H9 (cell line): ENCODE data around the gene SYT7. TPM values are rescaled to one million over a fixed set of nuclear protein-coding genes. Genes with fewer than 3 reads are reported as not detected.

Source experiments
- DNase-seq: peaks from one replicate; pipeline ENCODE4 v3.0.0-alpha.2; 2017
- H2AFZ ChIP-seq: one replicate; pipeline ENCODE4 v1.6.1; 2013; ENCODE audit warnings: mild to moderate bottlenecking, low read length, control low read depth, moderate library complexity
- H2AK5ac ChIP-seq: 2 replicates; pipeline ENCODE4 v1.6.1; 2013; ENCODE audit warnings: low read length, control low read depth, mixed read lengths; ENCODE audit not compliant: insufficient read length
- H2BK120ac ChIP-seq: one replicate; pipeline ENCODE4 v1.6.1; 2013; ENCODE audit warnings: low read depth, mild to moderate bottlenecking, low read length, control low read depth, inconsistent platforms; ENCODE audit not compliant: poor library complexity, severe bottlenecking
- H2BK12ac ChIP-seq: 2 replicates; pipeline ENCODE4 v1.6.1; 2013; ENCODE audit warnings: low read length, control low read depth, mixed read lengths, low read depth; ENCODE audit not compliant: insufficient read length
- H2BK15ac ChIP-seq: 2 replicates; pipeline ENCODE4 v1.6.1; 2013; ENCODE audit warnings: low read depth, low read length, control low read depth
- H2BK20ac ChIP-seq: one replicate; pipeline ENCODE4 v1.6.1; 2013; ENCODE audit warnings: low read depth, mild to moderate bottlenecking, low read length, control low read depth, inconsistent platforms; ENCODE audit not compliant: poor library complexity, severe bottlenecking
- H2BK5ac ChIP-seq: 2 replicates; pipeline ENCODE4 v1.6.1; 2013; ENCODE audit warnings: low read length, control low read depth, mixed read lengths; ENCODE audit not compliant: insufficient read length
- H3K14ac ChIP-seq: 2 replicates; pipeline ENCODE4 v1.6.1; 2013; ENCODE audit warnings: low read length, control low read depth; ENCODE audit not compliant: insufficient read depth
- H3K18ac ChIP-seq: 2 replicates; pipeline ENCODE4 v1.6.1; 2013; ENCODE audit warnings: low read depth, mild to moderate bottlenecking, mixed read lengths, low read length, control low read depth; ENCODE audit not compliant: insufficient read length
- H3K23ac ChIP-seq: 2 replicates; pipeline ENCODE4 v1.6.1; 2013; ENCODE audit warnings: low read length, control low read depth, mixed read lengths, low read depth; ENCODE audit not compliant: insufficient read length
- H3K23me2 ChIP-seq: 2 replicates; pipeline ENCODE4 v1.6.1; 2013; ENCODE audit warnings: low read depth, mild to moderate bottlenecking, mixed read lengths, low read length, control low read depth; ENCODE audit not compliant: insufficient read length, poor library complexity, severe bottlenecking
- H3K27ac ChIP-seq: 2 replicates; pipeline ENCODE4 v1.5.1; 2013; ENCODE audit warnings: low read length, control low read depth, mixed read lengths, low read depth; ENCODE audit not compliant: insufficient read length
- H3K27me3 ChIP-seq: 2 replicates; pipeline ENCODE4 v1.6.1; 2013; ENCODE audit warnings: low read length, control low read depth, inconsistent platforms; ENCODE audit not compliant: insufficient read depth
- H3K4ac ChIP-seq: 2 replicates; pipeline ENCODE4 v1.6.1; 2013; ENCODE audit warnings: low read depth, mild to moderate bottlenecking, control low read depth, inconsistent platforms, low read length, moderate library complexity
- H3K4me1 ChIP-seq: 2 replicates; pipeline ENCODE4 v1.6.1; 2013; ENCODE audit warnings: low read length, control low read depth, inconsistent platforms; ENCODE audit not compliant: insufficient read depth
- H3K4me2 ChIP-seq: 2 replicates; pipeline ENCODE4 v1.6.1; 2013; ENCODE audit warnings: low read length, control low read depth, mixed read lengths; ENCODE audit not compliant: insufficient read length, insufficient read depth
- H3K56ac ChIP-seq: 2 replicates; pipeline ENCODE4 v1.6.1; 2013; ENCODE audit warnings: low read depth, mild to moderate bottlenecking, mixed read lengths, low read length, control low read depth; ENCODE audit not compliant: insufficient read length
- H3K79me1 ChIP-seq: 2 replicates; pipeline ENCODE4 v1.6.1; 2013; ENCODE audit warnings: low read depth, mild to moderate bottlenecking, moderate library complexity, low read length, control low read depth, inconsistent platforms; ENCODE audit not compliant: insufficient read depth, poor library complexity, severe bottlenecking
- H3K79me2 ChIP-seq: 2 replicates; pipeline ENCODE4 v1.6.1; 2013; ENCODE audit warnings: low read length, control low read depth, inconsistent platforms; ENCODE audit not compliant: insufficient read depth
- H3K9ac ChIP-seq: 2 replicates; pipeline ENCODE4 v1.6.1; 2013; ENCODE audit warnings: low read length, control low read depth, mixed read lengths; ENCODE audit not compliant: insufficient read length; ENCODE audit errors: extremely low read depth
- H3K9me3 ChIP-seq: one replicate; pipeline ENCODE4 v1.6.1; 2013; ENCODE audit warnings: low read depth, low read length, inconsistent platforms; ENCODE audit not compliant: control insufficient read depth
- H3T11ph ChIP-seq: one replicate; pipeline ENCODE4 v1.6.1; 2013; ENCODE audit warnings: mild to moderate bottlenecking, low read length, control low read depth, inconsistent platforms
- H4K20me1 ChIP-seq: one replicate; pipeline ENCODE4 v1.6.1; 2013; ENCODE audit not compliant: control insufficient read depth, insufficient read length, insufficient read depth
- H4K5ac ChIP-seq: 2 replicates; pipeline ENCODE4 v1.6.1; 2013; ENCODE audit warnings: low read depth, mild to moderate bottlenecking, mixed read lengths, low read length, control low read depth; ENCODE audit not compliant: insufficient read length
- H4K8ac ChIP-seq: replicated peaks from 2 replicates; pipeline ENCODE4 v1.6.1; 2013; ENCODE audit warnings: low read length, control low read depth, mixed read lengths, low read depth; ENCODE audit not compliant: insufficient read length
- H4K91ac ChIP-seq: 2 replicates; pipeline ENCODE4 v1.6.1; 2013; ENCODE audit warnings: low read depth, mild to moderate bottlenecking, moderate library complexity, mixed read lengths, low read length, control low read depth; ENCODE audit not compliant: insufficient read length
- H3K27ac Mint-ChIP-seq, 3 experiments: 2 replicates in 2 of 3; 3 replicates in 1 of 3; pipeline ENCODE4 v1.8.0; 2020 to 2021; ENCODE audit warnings: mixed read lengths in 3 of 3, mild to moderate bottlenecking in 1 of 3, moderate library complexity in 1 of 3
- H3K27me3 Mint-ChIP-seq: 2 replicates; pipeline ENCODE4 v1.8.0; 2021; ENCODE audit warnings: low read depth, mild to moderate bottlenecking, moderate library complexity, mixed read lengths
- H3K36me3 Mint-ChIP-seq, 3 experiments: 2 replicates in 2 of 3; 3 replicates in 1 of 3; pipeline ENCODE4 v1.8.0; 2020 to 2021; ENCODE audit warnings: low read depth in 3 of 3, mixed read lengths in 3 of 3; ENCODE audit not compliant: insufficient read depth in 1 of 3
- H3K4me1 Mint-ChIP-seq, 2 experiments: 2 replicates each; pipeline ENCODE4 v1.8.0; 2020; ENCODE audit warnings: mixed read lengths in 2 of 2
- H3K4me3 Mint-ChIP-seq, 2 experiments: 2 replicates in 1 of 2; 3 replicates in 1 of 2; pipeline ENCODE4 v1.8.0; 2020 to 2021; ENCODE audit warnings: mild to moderate bottlenecking in 2 of 2, mixed read lengths in 2 of 2, moderate library complexity in 1 of 2
- H3K9me3 Mint-ChIP-seq, 2 experiments: 2 replicates in 1 of 2; 3 replicates in 1 of 2; pipeline ENCODE4 v1.8.0; 2020; ENCODE audit warnings: mild to moderate bottlenecking in 2 of 2, mixed read lengths in 2 of 2, moderate library complexity in 1 of 2
- WGBS: extraction: QIAGEN DNeasy Blood & Tissue Kit; methylation state at CpG from one replicate; pipeline ENCODE4 v1.1.7; 2013; ENCODE audit warnings: missing lambda C conversion rate, low lambda C conversion rate, mixed read lengths; ENCODE audit not compliant: insufficient read length; ENCODE audit errors: extremely low coverage; 5-methylcytosine and 5-hydroxymethylcytosine counted together
- total RNA-seq: library from RNA; stranded (reverse); gene quantifications from 2 replicates; pipeline ENCODE4 v1.2.1, GENCODE V29; 2021
- TF ChIP-seq, protein P1 (sequence below): fragments of 200-600 bp; sonication (generic); conservative IDR thresholded peaks from 3 replicates; pipeline ENCODE4 v1.8.0; 2021; ENCODE audit warnings: antibody characterized with exemption, mild to moderate bottlenecking

SYT7 gene
- total RNA-seq, 1 experiment from 2014 or later = 8.8 TPM

DNA sequence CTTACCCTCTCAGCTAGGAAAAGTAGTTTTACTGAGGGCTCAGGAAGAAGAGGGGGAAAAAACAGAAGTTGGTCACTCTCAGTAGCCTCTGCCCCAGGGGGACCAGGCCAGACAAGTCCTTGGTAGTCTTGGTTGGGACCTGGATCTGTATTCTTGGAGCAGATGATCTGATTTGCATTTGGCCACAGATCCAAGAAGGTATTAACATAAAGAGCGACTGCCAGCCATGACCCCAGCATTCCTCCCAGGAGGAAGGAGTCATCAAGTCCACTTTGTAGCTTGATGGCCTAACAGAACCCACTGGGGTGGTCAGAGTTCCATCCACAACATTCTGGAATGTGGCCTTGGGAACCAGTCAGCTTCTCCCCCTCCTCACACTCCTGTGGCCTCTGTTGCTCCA, 78.4 kb downstream of the SYT7 start:
- H3K79me1 ChIP-seq = no peaks in the 10 kb centered on the region
- H3T11ph ChIP-seq = no peak overlapping the region
- no peak overlapping the region for H2BK5ac ChIP-seq
- peaks cover 79% of the 10 kb centered on the region for H3K27me3 Mint-ChIP-seq
- H4K91ac ChIP-seq = no peak overlapping the region
- H3K14ac ChIP-seq = no peak overlapping the region
- no peak overlapping the region for H3K4me3 Mint-ChIP-seq
- TF ChIP-seq, protein P1, sequence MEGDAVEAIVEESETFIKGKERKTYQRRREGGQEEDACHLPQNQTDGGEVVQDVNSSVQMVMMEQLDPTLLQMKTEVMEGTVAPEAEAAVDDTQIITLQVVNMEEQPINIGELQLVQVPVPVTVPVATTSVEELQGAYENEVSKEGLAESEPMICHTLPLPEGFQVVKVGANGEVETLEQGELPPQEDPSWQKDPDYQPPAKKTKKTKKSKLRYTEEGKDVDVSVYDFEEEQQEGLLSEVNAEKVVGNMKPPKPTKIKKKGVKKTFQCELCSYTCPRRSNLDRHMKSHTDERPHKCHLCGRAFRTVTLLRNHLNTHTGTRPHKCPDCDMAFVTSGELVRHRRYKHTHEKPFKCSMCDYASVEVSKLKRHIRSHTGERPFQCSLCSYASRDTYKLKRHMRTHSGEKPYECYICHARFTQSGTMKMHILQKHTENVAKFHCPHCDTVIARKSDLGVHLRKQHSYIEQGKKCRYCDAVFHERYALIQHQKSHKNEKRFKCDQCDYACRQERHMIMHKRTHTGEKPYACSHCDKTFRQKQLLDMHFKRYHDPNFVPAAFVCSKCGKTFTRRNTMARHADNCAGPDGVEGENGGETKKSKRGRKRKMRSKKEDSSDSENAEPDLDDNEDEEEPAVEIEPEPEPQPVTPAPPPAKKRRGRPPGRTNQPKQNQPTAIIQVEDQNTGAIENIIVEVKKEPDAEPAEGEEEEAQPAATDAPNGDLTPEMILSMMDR = no peak
- H3K27me3 ChIP-seq = peaks cover 4% of the 10 kb centered on the region; the same call in 1 of the 2 replicates
- H3K9ac ChIP-seq = no peak overlapping the region
- H3K27ac ChIP-seq = no peak overlapping the region
- no peak overlapping the region for H4K8ac ChIP-seq
- no peak overlapping the region for H2AK5ac ChIP-seq
- no peaks in the 10 kb centered on the region for H3K23me2 ChIP-seq
- H3K23ac ChIP-seq = no peak overlapping the region
- no peaks in the 10 kb centered on the region; a peak in 1 of 7 replicates for H3K36me3 Mint-ChIP-seq
- WGBS = no CpG with 5 or more reads among the region's 1 CpG
- H4K20me1 ChIP-seq = no peaks in the 10 kb centered on the region
- H4K5ac ChIP-seq = no peak overlapping the region
- H3K9me3 ChIP-seq = no peaks in the 10 kb centered on the region
- H2AFZ ChIP-seq = no peak overlapping the region
- H2BK20ac ChIP-seq = no peak overlapping the region
- H3K4me2 ChIP-seq = no peak overlapping the region
- no peak overlapping the region for H3K56ac ChIP-seq
- no peaks in the 10 kb centered on the region; a peak in 1 of 5 replicates for H3K9me3 Mint-ChIP-seq
- H3K4ac ChIP-seq = no peak overlapping the region
- peak overlapping the region in 1 of 3 experiments; percentile 61; a peak in 1 of 7 replicates for H3K27ac Mint-ChIP-seq
- H2BK15ac ChIP-seq = no peak overlapping the region
- no peak overlapping the region for H2BK120ac ChIP-seq
- H3K79me2 ChIP-seq = no peaks in the 10 kb centered on the region
- H2BK12ac ChIP-seq = no peak overlapping the region
- 0 out of 2 replicates have a peak, but pooled peaks cover 2% of the 10 kb centered on the region for H3K4me1 ChIP-seq
- peaks cover 33 to 54% of the 10 kb centered on the region in 2 experiments for H3K4me1 Mint-ChIP-seq
- no peak overlapping the region for H3K18ac ChIP-seq
- DNase-seq = no peak
